HL-60/S4 (cell line): ENCODE data around the gene KRTAP5-5.
"Not testable (repeated sequence)": the region's sequence is repeated elsewhere in the genome, so short reads cannot be mapped to it uniquely, and the experiment has no call there.

Source experiments
- in situ Hi-C: fragments of 300-500 bp; cut with MboI; formaldehyde crosslinking; loops from 2 replicates; pipeline ENCODE4 v1.14.3; 2022; ENCODE audit warnings: low sequenced_read_pairs

Gene KRTAP5-5

DNA sequence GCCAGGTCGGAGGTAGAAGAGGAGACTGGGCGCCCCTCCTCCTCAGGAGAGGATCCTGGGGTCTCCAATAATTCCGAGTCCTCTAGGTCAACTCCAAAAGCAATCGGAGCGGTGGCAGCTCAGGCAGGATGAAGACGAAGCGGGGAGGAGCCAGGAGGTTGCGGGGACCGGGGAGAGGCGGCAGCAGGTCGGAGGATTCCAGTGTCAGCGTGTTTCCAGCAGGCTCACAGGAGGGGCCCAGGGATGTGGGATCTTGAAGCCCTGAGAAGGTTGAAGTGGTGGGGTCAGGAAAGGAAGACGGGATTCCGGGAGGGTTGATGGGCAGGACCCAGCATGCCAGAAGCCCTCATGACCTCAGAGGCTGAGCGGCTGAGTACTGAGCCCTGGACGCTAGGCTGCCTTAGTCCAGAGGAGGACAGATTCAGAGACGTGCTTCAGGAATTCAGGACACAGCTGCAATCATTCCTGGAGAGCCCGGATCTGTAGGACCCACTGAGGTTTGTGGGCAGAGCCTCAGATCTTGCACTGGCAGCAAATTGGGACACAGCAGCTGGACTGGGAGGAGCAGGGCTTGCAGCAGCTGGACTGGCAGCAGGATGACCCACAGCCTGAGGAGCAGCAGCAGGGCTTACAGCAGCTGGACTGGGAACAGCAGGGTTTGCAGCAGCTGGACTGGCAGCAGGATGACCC, 22.3 kb upstream of the KRTAP5-5 start:
- in situ Hi-C loops, result not testable (repeated sequence)

DNA sequence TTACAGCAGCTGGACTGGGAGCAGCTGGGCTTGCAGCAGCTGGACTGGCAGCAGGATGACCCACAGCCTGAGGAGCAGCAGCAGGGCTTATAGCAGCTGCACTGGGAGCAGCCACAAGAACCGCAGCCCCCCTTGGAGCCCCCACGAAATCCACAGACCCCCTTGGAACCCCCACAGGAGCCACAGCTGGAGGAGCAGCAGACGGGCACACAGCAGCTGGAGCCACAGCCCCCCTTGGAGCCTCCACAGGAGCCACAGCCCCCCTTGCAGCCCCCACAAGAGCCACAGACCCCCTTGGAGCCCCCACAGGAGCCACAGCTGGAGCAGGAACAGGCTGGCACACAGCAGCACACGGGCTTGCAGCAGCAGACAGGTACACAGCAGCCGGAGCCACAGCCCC, 21.7 kb upstream of the KRTAP5-5 start:
- in situ Hi-C loops, result not testable (repeated sequence)

DNA sequence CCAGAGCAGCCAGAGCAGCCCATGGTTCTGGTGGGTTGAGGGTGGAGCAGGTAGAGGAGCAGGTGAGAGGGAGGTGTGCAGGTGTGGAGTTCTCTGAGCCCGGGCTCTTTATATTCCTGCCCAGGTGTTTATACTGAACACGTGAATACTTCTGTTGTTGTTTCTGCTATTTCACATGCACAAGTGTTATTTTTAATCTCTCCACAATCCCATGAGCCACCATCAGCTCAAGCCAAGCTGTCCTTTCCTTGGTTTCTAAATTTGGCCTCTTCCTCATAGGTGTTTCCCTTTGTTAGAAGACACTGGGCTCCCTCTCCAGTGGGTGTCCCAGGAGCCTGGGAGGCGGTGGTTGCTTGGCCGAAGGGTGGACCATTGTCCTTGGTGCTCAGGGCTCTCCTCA, 21.2 kb upstream of the KRTAP5-5 start, which contains the start of gene KRTAP5-3:
KRTAP5-3 (minus strand) TSS at position 101 of the 400 bp plus-strand sequence; CDS start at position 23, 78 bp downstream.
- in situ Hi-C loops, result no loop called here

DNA sequence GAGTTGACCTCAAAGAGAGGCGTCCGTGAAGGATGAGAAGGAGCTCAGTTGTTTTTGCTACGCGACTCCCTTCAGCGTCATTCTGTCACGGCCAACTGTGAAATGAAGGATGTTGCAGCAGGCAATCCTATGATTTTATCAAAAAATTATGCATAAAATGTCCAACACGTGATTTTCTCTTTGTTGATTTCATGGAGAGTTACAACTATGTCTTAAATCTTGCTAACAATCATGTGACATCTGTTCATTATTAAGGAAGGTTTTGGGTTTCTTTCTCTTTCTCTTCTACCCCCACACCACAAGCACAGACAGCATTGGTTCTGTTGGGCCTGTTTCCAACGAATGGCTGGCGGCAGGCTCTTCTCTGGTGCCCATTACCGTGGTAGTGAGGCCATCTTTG, 11.3 kb upstream of the KRTAP5-5 start:
- in situ Hi-C loops, result no loop called here

DNA sequence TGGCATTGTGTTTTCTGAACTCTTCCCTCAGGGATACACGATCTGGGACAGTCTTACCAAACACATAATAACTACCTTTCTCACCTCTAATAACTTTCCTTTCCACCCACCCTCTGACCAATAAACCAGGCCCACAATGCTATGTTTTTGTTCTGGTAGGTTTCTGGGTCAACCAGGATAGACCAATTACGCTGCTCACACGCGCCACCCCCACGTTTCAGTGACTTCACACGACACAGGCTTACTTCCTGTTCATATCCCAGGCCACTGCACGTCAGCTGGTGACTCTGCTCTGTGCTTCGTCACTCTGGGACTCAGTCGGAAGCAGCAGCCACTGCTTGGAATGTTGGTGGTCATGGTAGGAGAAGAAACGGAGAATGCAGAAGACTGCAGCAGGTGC, 10.1 kb upstream of the KRTAP5-5 start:
- in situ Hi-C loops, result no loop called here

DNA sequence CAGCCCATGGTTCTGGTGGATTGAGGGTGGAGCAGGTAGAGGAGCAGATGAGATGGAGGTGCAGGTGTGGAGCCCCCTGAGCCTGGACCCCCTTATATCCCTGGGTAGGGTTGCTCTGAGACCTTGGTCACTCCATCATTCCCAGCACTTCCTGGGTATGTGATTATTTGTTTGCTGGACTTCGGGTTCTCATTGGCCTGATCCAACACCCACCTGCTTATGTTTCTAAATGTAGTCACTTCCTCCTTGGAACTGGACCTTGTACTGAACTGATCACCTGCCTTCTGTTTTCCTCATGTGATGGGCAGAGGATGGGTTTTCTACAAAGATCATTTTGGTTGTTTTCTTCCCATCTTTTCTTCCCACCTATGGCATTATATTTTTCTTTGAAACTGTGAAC, 7.5 kb upstream of the KRTAP5-5 start, which contains the start of gene KRTAP5-4:
KRTAP5-4 (minus strand) TSS at position 53 of the 400 bp plus-strand sequence; CDS start at position 8, 45 bp downstream.
- in situ Hi-C loops, result no loop called here

DNA sequence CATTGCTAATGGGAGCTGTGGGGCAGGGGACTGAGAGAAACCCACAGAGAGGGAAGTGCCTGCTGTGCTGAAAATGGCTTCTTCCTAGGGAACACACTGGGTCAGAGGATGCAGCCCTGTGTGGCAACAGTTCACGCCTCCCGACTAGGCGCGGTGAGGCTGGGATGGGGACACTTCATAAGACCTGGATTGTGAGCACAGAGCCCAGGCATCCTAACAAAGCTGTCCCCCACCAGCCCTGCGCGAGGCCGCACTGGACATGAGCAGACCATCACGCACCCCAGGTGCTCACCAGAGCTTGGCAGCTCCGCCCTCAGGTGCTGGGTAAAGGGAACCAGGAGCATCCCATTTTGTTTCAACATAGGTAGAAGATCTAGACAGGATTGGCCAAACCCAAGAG, 5.9 kb upstream of the KRTAP5-5 start:
- in situ Hi-C loops, result no loop called here

DNA sequence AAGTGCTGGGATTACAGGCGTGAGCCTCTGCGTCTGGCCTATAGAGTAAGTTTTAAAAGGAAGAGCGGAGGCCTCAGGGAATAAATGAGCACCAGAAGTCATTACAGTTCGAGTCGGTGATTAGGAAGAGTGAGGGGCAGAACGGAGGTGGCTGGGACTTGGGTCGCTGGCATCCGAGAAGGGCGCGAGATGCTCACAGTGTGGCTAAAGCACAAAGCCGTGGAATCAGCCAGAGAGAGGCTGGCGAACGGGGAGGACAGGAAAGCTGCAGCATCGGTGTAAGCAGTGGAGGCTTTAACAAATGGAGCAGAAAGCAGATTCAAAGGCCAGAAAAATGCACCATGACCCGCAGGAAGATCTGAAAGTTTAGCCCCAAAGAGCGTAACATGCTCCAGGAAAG, 5.0 kb upstream of the KRTAP5-5 start:
- in situ Hi-C loops, result no loop called here

DNA sequence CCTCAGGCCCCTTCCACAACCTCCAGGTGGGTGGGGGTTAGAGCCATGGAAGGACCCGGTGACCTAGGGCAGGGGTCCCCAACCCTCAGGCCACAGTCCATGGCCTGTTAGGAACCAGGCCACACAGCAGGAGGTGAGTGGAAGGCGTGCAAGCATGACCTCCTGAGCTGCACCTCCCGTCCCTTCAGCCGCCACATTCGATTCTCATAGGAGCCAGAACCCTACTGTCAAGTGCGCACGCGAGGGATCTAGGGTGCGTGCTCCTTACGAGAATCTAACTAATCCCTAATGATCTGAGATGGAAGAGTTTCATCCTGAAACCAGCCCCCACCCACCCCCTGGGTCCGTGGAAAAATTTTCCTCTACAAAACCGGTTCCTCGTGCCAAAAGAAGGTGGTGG, 4.0 kb upstream of the KRTAP5-5 start:
- in situ Hi-C loops, result no loop called here

DNA sequence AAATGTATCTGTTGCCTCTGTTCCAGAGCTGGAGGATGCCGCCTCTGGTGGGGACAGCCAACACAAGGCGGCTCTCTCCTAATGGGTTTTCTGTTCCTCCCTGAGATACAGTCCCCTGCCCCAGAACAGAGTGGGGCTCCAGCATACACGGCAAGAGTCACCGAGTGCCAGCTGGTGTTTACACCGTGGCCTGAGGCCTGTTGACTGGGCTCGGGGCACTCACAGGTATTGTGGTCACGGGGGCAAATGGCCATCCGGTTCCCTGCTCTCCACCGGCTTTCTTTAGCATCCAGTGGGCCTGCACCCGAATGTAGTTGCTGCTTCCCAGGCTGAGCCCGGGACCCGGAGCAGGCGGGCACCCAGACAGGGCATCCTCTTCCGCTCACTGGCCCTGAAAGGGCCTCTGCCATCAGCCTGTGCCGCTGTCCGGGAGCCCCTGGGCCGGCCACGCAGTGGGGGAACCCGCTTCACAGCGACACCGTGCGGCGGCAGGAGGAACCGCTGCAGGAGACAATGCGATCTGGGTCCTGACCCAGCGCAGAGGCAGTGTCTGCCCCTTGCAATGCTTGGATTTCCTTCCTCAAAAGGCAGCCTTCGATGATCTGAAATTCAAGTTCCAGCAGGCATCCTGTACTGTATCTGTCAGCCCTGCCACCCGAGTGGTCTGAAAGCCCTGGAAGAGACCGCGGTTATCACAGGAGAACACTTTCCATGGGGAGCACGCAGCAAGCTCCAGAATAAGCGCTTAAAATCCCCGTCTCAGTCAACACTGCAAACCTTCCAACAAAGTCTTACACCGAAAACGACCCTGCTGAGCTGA, 859 bp upstream of the KRTAP5-5 start:
- in situ Hi-C loops, result no loop called here

DNA sequence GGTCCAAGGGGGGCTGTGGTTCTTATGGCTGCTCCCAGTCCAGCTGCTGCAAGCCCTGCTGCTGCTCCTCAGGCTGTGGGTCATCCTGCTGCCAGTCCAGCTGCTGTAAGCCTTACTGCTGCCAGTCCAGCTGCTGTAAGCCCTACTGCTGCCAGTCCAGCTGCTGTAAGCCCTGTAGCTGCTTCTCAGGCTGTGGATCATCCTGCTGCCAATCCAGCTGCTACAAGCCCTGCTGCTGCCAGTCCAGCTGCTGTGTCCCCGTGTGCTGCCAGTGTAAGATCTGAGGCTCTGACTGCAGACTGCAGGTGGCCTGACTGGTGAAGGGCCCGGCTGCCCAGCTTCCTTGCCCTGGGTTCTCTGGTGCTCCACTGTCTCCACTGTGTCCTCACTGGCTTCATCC, 696 bp downstream of the KRTAP5-5 start:
- in situ Hi-C loops, result no loop called here

DNA sequence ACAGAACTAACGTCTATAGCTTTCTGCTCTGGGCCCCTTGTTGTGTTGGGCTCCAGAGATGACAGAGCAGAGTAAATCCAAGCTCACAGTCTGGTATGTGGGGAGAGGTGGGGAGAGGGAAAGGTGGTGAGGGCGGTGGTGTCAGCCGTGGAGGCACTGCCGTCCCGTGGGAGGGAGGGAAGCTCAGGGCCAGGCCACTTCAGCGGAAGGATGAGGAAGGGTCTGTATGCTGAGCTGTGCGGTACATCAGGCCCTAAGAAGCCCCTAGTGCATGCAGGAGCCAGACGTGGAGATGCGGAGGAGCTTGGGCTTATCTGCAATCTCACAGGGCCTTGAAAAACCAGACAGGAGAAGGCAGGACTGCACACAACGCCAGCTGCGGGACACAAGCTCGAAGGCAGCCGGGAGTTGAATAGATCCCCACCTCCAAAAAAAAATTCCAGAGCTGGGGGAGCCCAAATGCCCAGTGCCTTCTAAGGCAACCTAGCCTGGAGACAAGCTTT, 1.5 kb downstream of the KRTAP5-5 start:
- in situ Hi-C loops, result no loop called here

DNA sequence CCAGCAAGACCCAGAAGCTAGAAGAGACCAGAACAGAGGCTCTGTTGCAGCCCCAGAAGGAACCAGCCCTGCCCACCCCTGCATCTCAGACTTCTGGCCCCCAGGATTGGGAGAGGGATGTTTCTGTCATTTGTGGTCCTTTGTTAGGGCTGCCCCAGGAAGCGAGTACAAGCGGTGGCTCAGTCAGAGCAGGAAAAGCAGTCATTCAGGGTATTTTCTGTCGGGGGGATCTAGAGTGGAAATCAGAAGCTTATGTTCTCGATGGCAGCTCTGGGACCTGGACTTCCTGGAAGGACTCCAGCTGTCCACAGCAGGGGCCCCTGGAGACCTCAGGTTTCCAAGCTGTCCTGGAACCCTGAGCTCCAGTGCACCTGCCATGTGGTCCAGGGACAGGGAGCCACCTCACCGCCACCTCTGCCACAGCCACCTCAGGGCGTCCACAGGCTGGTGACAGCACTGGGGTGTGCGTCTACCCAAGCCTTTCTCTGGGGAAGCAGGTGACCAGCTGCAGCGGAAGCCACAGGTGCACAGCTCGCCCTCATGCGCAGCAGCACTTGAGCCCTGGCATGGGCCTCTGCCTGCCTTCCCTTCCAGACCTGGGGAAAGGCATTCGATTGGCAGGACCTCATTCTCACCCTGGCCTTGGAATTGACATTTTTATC, 2.6 kb downstream of the KRTAP5-5 start:
- in situ Hi-C loops, result no loop called here

DNA sequence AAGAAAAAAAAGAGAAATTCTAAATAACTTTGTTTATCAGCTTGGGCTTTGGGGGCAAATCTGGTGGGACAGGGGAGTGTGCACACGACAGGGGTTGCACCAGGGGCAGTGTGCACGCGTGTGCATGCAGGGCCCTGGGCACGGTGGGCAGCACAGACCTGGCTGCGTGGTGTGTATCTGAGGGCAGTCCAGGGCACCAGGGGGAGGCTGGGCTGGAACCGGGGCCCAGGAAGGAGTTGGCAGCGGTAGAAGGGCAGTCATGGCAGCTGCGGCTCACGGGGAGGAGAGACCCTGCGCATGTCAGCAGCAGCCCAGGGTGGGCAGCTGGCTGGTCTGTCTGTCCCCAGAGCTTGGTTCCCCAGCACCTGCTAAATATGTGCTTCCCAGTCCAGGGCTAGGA, 4.3 kb downstream of the KRTAP5-5 start:
- in situ Hi-C loops, result no loop called here

DNA sequence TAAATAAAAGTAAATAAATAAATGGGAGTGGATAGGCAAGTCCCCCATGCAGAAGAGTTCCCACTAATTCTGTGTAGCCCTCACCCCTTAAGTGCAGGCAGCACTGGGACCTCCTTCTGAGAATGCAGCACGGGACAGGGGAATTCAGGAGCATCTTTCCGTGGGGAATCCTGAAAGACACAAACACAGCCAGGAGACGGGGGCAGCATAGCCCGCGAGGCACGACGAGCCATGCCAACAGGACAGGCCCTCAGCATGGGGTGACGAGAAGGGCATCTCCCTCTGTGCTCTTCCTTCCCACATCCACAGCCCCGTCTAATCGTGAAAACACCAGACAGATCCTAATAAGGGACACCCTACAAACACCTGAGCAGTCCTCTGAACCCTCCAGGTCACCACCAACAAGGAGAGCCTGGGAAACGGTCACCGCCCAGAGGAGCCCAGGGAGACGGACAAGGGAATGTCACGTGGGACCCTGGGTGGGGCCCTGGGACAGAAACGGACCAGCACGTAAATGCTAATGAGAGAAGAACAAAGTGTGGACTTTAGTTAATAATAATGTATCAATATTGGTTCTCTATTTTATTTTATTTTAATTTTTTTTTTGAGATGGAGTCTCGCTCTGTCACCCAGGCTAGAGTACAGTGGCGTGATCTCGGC, 6.8 kb downstream of the KRTAP5-5 start:
- in situ Hi-C loops, result no loop called here

DNA sequence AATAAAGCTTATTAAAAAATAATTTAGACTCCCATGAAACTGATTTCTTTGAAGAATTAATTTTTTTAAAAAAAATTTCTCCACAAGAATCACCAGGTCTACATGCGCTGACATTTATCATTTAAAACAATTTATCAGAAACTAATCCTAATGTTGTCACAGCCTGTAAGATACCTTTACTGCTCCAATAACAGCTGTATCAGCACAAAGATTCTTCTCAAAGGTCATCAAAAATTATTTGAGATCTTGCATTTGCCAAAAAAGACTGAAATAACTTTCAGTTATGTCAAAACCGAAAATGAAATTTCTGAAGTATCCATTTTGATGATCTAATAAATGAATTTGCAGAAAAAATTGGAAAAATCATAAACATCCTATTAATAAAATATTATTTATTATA, 8.1 kb downstream of the KRTAP5-5 start:
- in situ Hi-C loops, result no loop called here

DNA sequence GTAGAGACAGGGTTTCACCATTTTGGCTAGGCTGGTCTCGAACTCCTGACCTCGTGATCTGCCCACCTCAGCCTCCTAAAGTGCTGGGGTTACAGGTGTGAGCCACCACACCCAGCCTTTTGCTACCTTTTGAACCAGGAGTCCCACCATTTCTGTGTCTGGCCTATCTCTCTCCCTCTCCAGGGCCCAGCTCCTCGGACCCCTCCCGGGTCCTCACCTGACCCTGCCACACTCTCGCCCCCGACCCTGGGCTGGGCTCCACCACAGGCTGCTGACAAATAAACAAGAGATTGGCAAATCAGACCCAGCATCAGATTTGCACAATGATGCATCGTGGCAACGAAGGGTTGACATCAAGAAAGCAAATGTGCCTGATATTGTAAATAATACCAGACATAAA, 8.8 kb downstream of the KRTAP5-5 start:
- in situ Hi-C loops, result no loop called here

DNA sequence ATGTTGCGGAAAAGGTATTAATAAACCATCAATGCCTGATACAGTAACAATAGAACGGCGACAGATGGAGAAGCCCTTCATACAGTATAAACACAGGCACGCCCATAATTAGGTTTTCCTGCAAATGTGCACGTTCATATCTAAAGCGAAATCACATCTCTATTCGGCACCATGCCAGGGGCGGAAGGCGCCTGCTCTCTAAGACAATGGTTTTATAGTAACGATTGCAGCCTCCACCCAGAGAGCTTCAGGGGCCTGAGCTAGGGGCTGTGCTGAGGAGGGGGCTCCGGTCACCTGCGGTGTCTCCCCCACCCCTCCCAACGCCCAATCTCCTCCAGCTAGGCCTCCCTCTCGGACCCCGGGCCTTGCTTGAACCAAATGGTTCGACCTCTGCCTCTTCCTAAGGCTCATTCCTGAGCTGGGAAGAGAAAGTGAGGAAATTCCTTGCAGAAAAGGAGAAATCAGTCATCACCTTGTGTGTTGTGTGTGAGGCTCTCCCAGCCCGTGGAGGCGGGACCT, 9.6 kb downstream of the KRTAP5-5 start:
- in situ Hi-C loops, result no loop called here

DNA sequence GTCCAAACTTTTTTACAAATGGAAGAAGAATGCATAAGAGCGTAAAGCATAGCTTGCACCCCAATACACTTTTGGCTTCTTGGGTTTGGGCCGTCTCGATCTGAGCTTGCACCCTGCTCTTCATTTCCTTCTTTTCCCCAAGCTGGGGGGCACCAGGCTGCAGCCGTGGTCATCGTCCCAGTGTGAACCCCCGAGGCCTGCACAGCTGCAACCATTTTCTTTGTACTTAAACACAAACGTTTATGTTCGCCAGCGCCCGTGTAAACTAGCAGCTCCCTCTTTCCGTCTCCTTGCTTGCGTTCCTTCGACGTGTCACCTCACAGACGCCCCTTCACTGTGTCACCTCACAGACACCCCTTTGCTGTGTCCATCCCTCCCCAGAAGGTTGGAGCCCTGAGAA, 10.1 kb downstream of the KRTAP5-5 start:
- in situ Hi-C loops, result no loop called here

DNA sequence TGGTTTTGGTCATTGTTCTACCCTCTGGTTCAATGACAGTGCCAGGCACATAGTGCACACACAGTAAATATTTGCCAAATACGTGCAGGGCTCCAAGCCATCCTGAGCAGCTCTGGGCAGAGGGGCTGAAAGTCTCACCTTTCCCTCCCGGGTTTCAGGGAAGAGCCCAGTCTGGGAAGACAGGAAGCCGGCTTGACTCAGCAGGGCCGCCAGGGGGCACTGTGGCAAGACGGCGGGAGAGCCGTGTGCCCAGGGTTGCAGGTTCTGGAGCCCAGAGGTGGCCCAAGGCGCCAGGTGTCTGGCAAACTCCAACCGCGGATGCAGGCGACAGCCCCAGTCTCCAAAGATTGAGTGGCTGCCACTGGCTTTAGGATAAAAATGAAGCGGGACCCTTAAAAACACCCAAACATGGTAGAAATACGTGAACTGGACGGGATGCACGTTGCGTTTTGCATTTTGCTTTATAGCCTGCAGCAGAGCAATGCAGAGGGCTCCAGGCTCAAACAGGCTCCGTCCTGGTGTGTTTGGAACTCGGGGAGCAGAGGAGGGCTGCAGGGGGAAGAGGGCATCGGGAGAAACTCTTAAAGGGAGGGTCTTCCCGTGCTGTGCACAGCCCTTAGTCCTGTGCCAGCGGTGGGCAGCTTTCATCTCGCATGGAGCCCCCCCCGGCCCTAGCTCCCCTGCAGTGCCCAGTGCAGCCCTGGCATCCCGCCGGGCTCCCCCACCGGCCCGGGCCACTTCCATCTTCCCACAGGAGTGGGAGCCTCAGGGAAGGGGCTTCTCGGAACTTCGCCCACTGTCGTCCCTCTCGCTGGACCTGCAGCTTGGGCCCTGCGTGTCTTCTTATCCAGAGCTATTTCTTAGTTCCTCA, 10.7 kb downstream of the KRTAP5-5 start:
- in situ Hi-C loops, result no loop called here
